Right atrium auricular region (tissue), 2 donors: Measurements from ENCODE around the gene SPATA25. TPM values are rescaled to one million over a fixed set of nuclear protein-coding genes. Genes with fewer than 3 reads are reported as not detected.

Experiments
- DNase-seq: peaks from one replicate; pipeline ENCODE4 v3.0.0-alpha.2; 2019; ENCODE audit warnings: low spot score
- H3K27ac ChIP-seq, 2 donors: fragments of 200-600 bp; sonication (generic); 1 replicate in 1 of 2; 2 replicates in 1 of 2; pipeline ENCODE4 v1.5.1; 2016 to 2019
- H3K27me3 ChIP-seq, 2 donors: fragments of 200-600 bp; sonication (generic); one replicate each; pipeline versions ENCODE4 v1.5.1 to v1.6.0; 2017 to 2019
- H3K36me3 ChIP-seq: fragments of 200-600 bp; sonication (generic); one replicate; pipeline ENCODE4 v1.5.1; 2016
- H3K4me1 ChIP-seq, 2 donors: fragments of 200-600 bp; sonication (generic); one replicate each; pipeline versions ENCODE4 v1.5.1 to v1.6.0; 2017 to 2019
- H3K4me3 ChIP-seq, 2 donors: fragments of 200-600 bp; sonication (generic); 1 replicate in 1 of 2; 2 replicates in 1 of 2; pipeline ENCODE4 v1.5.1; 2017 to 2019; ENCODE audit warnings: mild to moderate bottlenecking in 1 of 2, moderate library complexity in 1 of 2
- H3K9me3 ChIP-seq, 2 donors: fragments of 200-600 bp; sonication (generic); one replicate each; pipeline ENCODE4 v1.5.1; 2019
- CTCF ChIP-seq, 2 donors: fragments of 200-600 bp; sonication (generic); IDR thresholded peaks; one replicate each; pipeline ENCODE4 v1.5.1; 2019; ENCODE audit warnings: antibody characterized with exemption in 2 of 2
- total RNA-seq, 2 donors: library from RNA; depleted of rRNA; stranded (reverse); fragments of >200 nt; gene quantifications; one replicate each; pipeline ENCODE4 v1.1.0, GENCODE V29; 2016

The SPATA25 gene
- total RNA-seq, 2 donors from 2014 or later = 1.1 to 1.4 TPM

DNA sequence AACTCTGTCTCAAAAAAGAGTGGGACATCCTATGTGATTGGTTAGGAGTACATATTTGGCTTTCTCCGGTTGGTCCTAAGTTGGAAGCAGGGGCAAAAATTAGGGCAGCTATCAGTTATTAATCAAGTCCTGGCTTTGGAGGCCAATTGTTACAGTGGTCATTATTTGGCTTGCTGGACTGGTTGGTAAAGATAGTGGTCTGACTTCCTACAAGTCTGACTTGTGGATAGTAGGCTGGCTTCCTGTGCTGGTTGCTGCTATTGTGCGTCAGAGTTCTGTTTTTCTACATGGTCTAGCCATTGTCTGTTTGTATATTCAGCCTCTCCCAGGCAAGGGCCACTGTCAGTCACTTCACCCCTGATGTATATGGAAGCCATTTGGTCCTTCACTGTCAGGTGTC is 37.2 kb downstream of the SPATA25 start:
- H3K4me3 ChIP-seq = no peak overlapping the region
- H3K9me3 ChIP-seq = no peaks in the 10 kb centered on the region
- no peak overlapping the region for H3K27ac ChIP-seq
- H3K36me3 ChIP-seq = peaks cover 40% of the 10 kb centered on the region
- no peak for TF ChIP-seq CTCF (IDR thresholded peaks at IDR 0.05)
- no peak for DNase-seq
- no peaks in the 10 kb centered on the region for H3K27me3 ChIP-seq
- peaks cover 0 to 7% of the 10 kb centered on the region in 2 donors for H3K4me1 ChIP-seq

GRCh38 chr20:45848969-45849582 is 38.3 kb downstream of the SPATA25 start:
- DNase-seq = no peak
- peaks cover 49% of the 10 kb centered on the region for H3K36me3 ChIP-seq

DNA sequence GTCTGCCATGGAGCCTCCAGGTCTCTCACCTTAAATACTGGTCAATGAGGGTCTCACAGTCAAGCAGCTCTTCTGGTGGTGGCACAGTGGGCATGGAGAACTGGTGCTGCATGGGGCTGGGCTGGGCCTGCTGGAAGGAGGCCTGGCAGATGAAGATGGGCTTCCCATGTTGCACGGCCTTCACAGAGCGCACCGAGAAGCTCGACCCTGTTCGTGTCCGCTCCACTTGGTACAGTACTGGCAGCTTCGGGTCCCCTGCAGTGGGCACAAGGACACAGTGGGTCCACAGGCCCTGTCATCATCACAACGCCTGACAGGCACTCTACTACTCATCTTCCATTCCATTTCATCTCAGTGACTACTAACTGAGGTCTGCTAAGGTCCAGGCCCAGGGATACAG is 39.0 kb downstream of the SPATA25 start:
- H3K4me3 ChIP-seq = no peak overlapping the region
- H3K9me3 ChIP-seq = no peaks in the 10 kb centered on the region
- peaks cover 0 to under 1% of the 10 kb centered on the region in 2 donors for H3K4me1 ChIP-seq
- no peak for DNase-seq
- no peak for TF ChIP-seq CTCF (IDR thresholded peaks at IDR 0.05)
- peaks cover 53% of the 10 kb centered on the region for H3K36me3 ChIP-seq
- no peak overlapping the region for H3K27ac ChIP-seq
- no peaks in the 10 kb centered on the region for H3K27me3 ChIP-seq

More at GRCh38 chr20:45848969-45849582, 38.3 kb downstream of the SPATA25 start:
- H3K27ac ChIP-seq = no peak overlapping the region
- no peaks in the 10 kb centered on the region for H3K9me3 ChIP-seq
- TF ChIP-seq CTCF (IDR thresholded peaks at IDR 0.05) = no peak
- no peak overlapping the region for H3K4me3 ChIP-seq
- H3K27me3 ChIP-seq = no peaks in the 10 kb centered on the region
- H3K4me1 ChIP-seq = no peaks in the 10 kb centered on the region

GRCh38 chr20:45845452-45845851 is 42.0 kb downstream of the SPATA25 start:
- no peak overlapping the region for H3K4me3 ChIP-seq
- peaks cover 61% of the 10 kb centered on the region for H3K36me3 ChIP-seq
- DNase-seq = no peak
- peaks cover 0 to 29% of the 10 kb centered on the region in 2 donors for H3K4me1 ChIP-seq
- no peaks in the 10 kb centered on the region for H3K9me3 ChIP-seq
- no peak for TF ChIP-seq CTCF (IDR thresholded peaks at IDR 0.05)
- H3K27me3 ChIP-seq = no peaks in the 10 kb centered on the region
- no peak overlapping the region for H3K27ac ChIP-seq

DNA sequence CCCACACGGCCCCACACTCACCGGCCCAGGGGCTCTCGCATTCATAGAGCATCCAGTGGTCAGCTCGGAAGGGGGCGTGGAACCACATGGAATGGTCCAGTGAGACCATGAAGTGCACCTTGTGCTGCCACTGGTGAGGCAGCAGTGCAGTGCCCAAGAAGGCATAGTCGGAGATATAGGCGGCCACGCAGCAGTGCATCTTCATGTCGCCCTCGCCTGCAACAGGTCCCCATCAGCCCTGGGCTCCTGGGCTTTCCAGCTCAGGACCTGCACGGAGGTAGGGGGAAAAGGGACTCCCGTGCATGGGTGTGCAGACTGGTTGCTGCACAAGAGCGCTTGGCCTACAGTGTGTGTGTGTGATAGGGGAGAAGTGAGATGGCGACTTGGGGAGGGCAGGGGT is 43.9 kb downstream of the SPATA25 start:
- no peak for DNase-seq
- H3K27me3 ChIP-seq = no peaks in the 10 kb centered on the region
- peaks cover 68% of the 10 kb centered on the region for H3K36me3 ChIP-seq
- peaks cover 0 to 29% of the 10 kb centered on the region in 2 donors for H3K4me1 ChIP-seq
- TF ChIP-seq CTCF (IDR thresholded peaks at IDR 0.05) = no peak
- no peaks in the 10 kb centered on the region for H3K9me3 ChIP-seq
- no peak overlapping the region for H3K4me3 ChIP-seq
- peak overlapping the region in 1 of 2 donors; percentile 57 for H3K27ac ChIP-seq
